GM18909 (cell line): ENCODE data around the gene P2RX3.
"Not testable (repeated sequence)": the region's sequence is repeated elsewhere in the genome, so short reads cannot be mapped to it uniquely, and the experiment has no call there.

Experiments used
- ATAC-seq: cut with Tn5 transposase; IDR thresholded peaks from one replicate; pipeline ENCODE4 v1.9.1; 2021; ENCODE audit warnings: mild to moderate bottlenecking; ENCODE audit not compliant: unreplicated experiment, poor library complexity

The P2RX3 gene

GRCh38 chr11:57324154-57324885 lies 13.8 kb upstream of the P2RX3 start:
- ATAC-seq = peak; percentile 15

GRCh38 chr11:57324886-57325734 lies 13.0 kb upstream of the P2RX3 start, which contains the start of gene TNKS1BP1:
Gene TNKS1BP1 (minus strand): TSS chr11:57324952. CDS start chr11:57321885, 3,067 bp downstream.
- peak; percentile 92 for ATAC-seq

GRCh38 chr11:57325735-57326048 lies 12.5 kb upstream of the P2RX3 start:
- no peak for ATAC-seq

- no peak for ATAC-seq
Measured at GRCh38 chr11:57327721-57328120, 10.4 kb upstream of the P2RX3 start.

- no peak for ATAC-seq
Measured at GRCh38 chr11:57330029-57330428, 8.1 kb upstream of the P2RX3 start.

GRCh38 chr11:57331720-57332119 lies 6.4 kb upstream of the P2RX3 start:
- ATAC-seq = no peak

- ATAC-seq = no peak
Measured at GRCh38 chr11:57332694-57333440, 5.3 kb upstream of the P2RX3 start.

- no peak for ATAC-seq
Measured at GRCh38 chr11:57335023-57335342, 3.2 kb upstream of the P2RX3 start.

- ATAC-seq = peak; percentile 99
Measured at GRCh38 chr11:57335343-57336110, 2.6 kb upstream of the P2RX3 start, which contains the start of gene SSRP1. Gene SSRP1 (minus strand): TSS chr11:57335892. CDS start chr11:57335121, 771 bp downstream.

- ATAC-seq = no peak
Measured at GRCh38 chr11:57336111-57336666, 2.0 kb upstream of the P2RX3 start.

GRCh38 chr11:57336856-57337255 lies 1.3 kb upstream of the P2RX3 start:
- not testable (repeated sequence) for ATAC-seq

- no peak for ATAC-seq
Measured at GRCh38 chr11:57339328-57339727, 1.2 kb downstream of the P2RX3 start.

GRCh38 chr11:57340039-57340615 lies 2.0 kb downstream of the P2RX3 start:
- ATAC-seq = no peak

GRCh38 chr11:57341250-57341808 lies 3.2 kb downstream of the P2RX3 start:
- no peak for ATAC-seq

GRCh38 chr11:57342702-57343101 lies 4.5 kb downstream of the P2RX3 start:
- no peak for ATAC-seq

- no peak for ATAC-seq
Measured at GRCh38 chr11:57343825-57344224, 5.7 kb downstream of the P2RX3 start.

- ATAC-seq = no peak
Measured at GRCh38 chr11:57344826-57345225, 6.7 kb downstream of the P2RX3 start.

GRCh38 chr11:57345555-57346211 lies 7.5 kb downstream of the P2RX3 start:
- peak; percentile 74 for ATAC-seq

- ATAC-seq = no peak
Measured at GRCh38 chr11:57347336-57347735, 9.2 kb downstream of the P2RX3 start.
